DND-41 (cell line): Measurements from ENCODE around the gene GOSR2.

ENCODE experiments used
- EZH2 ChIP-seq: IDR thresholded peaks from 3 replicates; pipeline ENCODE4 v1.6.1; 2012; ENCODE audit warnings: borderline replicate concordance, low read depth, mild to moderate bottlenecking, moderate library complexity, low read length, inconsistent platforms; ENCODE audit not compliant: severe bottlenecking
- TF ChIP-seq, protein P1 (sequence below): IDR thresholded peaks from 2 replicates; pipeline ENCODE4 v1.5.1; 2012; ENCODE audit warnings: borderline replicate concordance, low read length, moderate library complexity, mild to moderate bottlenecking; ENCODE audit not compliant: poor library complexity, severe bottlenecking; ENCODE audit errors: extremely low read depth

DNA sequence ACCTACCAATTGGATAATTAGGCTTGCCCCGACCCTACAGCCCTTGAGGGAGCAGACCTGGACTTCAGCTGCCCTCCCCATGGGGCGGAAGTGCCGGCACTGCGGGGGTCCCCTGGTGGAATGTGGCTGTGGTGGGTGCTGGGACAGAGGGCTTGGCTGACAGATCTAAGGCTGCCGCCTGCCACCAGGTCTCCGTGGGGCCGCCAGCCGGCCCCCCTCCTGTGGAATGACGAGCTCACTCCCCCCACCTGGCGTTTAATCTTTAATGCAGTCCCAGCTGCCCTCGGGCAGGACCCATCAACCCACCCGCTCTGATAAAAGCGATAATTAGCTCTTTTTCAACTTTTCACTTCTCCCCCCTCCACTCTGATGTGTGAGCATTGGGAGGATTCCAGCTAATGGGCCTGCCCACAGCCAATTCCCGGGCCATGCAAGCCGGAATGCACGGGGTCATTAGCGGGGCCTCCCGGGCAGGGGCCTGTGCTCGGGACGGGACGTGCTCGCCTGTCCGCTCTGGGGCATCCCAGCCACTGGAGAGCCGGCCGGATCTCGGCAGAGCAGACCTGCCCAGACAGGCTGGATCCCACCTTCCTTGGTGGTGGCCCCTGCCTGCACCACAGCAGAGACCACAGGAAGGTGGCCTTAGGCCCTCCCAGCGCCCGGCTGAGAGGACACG, 28.3 kb upstream of the GOSR2 start:
- TF ChIP-seq, protein P1, sequence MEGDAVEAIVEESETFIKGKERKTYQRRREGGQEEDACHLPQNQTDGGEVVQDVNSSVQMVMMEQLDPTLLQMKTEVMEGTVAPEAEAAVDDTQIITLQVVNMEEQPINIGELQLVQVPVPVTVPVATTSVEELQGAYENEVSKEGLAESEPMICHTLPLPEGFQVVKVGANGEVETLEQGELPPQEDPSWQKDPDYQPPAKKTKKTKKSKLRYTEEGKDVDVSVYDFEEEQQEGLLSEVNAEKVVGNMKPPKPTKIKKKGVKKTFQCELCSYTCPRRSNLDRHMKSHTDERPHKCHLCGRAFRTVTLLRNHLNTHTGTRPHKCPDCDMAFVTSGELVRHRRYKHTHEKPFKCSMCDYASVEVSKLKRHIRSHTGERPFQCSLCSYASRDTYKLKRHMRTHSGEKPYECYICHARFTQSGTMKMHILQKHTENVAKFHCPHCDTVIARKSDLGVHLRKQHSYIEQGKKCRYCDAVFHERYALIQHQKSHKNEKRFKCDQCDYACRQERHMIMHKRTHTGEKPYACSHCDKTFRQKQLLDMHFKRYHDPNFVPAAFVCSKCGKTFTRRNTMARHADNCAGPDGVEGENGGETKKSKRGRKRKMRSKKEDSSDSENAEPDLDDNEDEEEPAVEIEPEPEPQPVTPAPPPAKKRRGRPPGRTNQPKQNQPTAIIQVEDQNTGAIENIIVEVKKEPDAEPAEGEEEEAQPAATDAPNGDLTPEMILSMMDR = no peak
- TF ChIP-seq EZH2 = no peak
